ENCODE results near the gene CERS6.

The CERS6 gene

DNA sequence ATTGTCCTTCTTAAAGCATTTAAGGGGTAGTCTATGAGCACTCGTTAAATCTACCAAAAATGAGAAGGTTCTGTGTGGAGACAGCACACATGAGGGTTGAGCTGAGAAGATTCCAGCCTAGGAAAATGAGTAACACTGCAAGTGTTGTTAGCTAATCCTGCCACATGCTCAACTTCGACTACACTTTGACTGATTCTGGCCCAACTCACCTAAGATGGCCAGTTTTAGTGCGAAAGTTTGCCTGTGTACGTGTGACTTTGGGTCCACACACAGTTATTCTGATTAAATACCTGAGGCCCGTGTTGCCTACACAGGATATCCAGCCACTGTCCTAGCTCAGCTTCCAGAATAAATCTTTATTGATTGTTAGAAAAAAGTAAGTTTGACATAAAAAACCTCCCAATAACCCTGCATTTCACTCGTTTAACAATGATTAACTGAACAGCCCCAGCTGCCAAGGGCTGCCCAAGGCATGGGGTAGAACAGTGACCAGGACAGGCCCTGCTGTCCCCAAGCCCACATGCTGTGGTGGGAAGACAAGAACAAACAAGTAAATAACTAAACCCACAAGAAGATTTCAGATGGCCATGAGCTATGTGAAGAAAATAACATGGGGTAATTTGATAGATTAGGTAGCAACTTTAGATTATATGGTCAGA lies 14.7 kb upstream of the CERS6 start:
- no peak for DNase-seq (ENCODE audit: low read depth in 2 of 2)

DNA sequence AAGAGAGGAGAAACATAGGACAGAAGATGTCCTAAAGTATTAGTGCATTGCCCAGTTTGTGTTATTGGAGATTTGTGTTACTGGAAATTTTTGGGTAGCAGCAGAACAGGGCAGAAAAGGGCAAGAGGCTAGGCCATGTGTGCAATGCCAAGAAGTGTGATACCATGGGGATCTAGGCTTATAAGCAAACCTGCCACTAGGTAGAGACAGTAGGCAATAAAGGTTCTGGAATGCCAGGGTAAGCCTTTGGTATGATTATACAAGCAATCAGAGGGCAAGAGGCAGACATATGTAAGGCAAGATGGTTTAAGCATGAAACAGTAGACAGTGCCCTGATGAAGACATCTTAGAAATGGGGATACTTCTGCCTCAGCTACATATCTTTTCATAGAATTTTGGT lies 12.3 kb upstream of the CERS6 start:
- no peak for DNase-seq (ENCODE audit: low read depth in 2 of 2)

DNA sequence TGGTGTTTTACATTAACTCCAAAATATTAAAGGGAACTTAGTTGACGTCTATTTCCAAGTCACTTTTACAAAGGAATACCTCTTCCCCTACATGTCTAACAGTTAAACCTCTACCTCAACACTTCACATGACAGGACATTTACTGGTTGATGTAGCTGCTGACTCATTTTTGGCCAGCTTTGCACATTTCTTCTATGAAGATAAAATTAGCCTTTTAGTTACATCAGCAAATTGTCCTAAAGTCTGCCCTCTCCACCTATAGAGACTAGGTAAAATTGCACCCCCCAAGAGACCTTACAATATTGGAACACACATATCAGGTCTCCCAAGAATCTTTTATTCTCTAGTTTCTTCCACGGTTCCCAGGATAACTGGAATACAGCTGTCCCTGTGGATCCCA lies 10.1 kb upstream of the CERS6 start:
- no peak for DNase-seq (ENCODE audit: low read depth in 2 of 2)

DNA sequence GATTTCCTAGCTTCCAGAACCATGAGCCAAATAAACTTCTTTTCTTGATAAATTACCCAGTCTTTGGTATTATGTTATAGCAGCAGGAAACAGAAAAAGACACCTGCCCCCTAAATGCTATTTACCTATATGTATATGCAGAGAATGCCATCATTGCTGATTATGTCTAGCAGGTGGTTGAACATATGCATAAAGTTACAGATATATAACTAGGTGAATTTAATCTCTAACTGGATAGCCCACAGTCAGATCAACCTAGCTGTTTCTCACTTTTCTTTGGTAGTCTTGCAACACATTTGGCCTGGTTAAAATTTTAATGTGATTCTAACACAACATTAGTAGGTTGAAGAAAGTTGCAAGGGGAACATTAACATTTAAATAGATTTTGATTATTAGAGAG lies 7.1 kb upstream of the CERS6 start:
- DNase-seq (ENCODE audit: low read depth in 2 of 2): no peak

DNA sequence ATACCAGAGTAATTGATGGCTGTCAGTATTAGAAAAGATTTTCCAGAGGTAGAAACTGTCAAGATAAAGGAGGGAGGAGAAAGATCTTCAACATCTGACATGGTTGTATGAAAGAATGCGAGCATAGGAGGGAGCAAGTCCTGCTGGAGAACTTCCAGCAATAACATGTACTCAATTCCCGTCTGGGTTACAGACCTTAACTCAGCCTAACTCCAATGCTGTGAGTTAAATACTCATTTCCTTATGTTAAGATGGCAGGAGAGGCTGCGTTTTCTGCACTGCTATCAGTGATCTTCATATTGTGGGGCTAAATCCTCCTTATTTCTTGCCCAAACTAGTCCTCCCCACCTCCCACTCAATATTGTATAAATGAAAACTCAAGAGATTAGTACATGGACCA lies 6.7 kb upstream of the CERS6 start:
- no peak for DNase-seq (ENCODE audit: low read depth in 2 of 2)

DNA sequence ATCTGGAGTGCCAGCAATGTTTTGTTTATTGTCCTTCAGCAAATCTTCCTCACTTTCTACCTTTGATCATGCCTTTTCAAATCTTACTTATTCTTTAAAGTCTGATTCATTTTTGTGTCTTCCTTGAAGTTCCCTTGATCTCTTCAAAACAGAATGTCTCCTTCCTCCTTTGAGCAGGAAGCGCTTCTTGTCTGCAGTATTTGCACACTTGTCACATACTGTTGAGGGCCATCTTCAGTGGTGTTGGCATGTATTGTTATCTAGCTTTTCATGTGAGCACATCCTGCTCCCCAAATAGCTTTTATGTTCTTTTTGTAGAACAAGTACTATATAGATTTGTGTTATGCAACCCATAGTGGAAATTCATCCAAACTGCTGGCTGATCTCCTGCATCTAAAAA lies 5.9 kb upstream of the CERS6 start:
- no peak for DNase-seq (ENCODE audit: low read depth in 2 of 2)

DNA sequence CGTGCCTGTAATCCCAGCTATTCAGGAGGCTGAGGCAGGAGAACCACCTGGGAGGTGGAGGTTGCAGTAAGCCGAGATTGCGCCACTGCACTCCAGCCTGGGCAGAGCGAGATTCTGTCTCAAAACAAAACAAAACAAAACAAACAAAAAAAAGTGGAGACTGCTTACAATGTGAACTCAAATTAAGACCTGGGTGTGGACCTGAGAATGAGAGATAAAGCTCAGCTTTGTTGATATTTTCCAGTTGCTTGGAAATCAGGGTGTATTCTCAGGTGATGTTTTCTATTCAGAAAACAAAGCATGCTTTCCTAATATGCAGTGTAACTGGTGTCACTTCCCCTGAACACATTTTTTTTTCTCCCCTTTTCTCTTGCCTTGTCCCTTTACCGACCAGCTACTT lies 5.3 kb upstream of the CERS6 start:
- DNase-seq (ENCODE audit: low read depth in 2 of 2): no peak

DNA sequence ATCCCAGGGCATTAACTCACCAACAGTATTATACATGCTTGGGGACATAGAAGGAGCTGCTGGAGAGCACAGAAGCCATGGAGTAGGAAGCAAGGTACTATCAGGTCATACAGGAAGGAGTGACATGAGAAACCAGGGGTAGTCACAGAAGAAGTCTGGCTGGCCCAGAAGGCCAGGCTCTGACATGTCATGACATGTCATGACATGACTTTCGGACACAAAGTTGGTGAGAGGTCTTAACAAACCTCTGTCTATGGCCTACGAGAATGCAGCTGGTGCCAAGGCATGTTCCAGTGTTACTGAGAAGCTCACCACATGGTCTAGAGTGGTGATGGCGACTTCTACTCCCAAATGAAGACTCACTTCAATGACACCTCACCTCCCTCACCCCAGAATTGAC lies 3.3 kb upstream of the CERS6 start:
- no peak for DNase-seq (ENCODE audit: low read depth in 2 of 2)

DNA sequence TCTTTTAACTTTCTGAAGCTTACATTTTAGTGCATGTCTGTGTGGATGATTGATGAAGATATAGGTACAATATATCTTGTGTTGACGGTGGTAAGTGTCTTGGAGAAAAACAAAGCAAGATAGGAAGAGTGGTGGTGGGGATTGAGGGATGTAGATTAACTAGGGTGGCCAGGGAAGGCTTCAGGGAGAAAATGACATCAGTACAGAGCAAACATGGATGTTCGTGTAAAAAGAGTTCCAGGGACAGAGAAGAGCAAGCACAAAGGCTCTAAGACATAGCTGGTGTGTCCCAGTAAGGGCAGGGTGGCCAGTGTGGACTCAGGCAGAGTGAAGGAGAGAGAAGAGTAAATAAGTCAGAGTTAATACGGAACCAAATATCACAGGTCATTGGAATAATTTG lies 2.7 kb upstream of the CERS6 start:
- DNase-seq (ENCODE audit: low read depth in 2 of 2): no peak

DNA sequence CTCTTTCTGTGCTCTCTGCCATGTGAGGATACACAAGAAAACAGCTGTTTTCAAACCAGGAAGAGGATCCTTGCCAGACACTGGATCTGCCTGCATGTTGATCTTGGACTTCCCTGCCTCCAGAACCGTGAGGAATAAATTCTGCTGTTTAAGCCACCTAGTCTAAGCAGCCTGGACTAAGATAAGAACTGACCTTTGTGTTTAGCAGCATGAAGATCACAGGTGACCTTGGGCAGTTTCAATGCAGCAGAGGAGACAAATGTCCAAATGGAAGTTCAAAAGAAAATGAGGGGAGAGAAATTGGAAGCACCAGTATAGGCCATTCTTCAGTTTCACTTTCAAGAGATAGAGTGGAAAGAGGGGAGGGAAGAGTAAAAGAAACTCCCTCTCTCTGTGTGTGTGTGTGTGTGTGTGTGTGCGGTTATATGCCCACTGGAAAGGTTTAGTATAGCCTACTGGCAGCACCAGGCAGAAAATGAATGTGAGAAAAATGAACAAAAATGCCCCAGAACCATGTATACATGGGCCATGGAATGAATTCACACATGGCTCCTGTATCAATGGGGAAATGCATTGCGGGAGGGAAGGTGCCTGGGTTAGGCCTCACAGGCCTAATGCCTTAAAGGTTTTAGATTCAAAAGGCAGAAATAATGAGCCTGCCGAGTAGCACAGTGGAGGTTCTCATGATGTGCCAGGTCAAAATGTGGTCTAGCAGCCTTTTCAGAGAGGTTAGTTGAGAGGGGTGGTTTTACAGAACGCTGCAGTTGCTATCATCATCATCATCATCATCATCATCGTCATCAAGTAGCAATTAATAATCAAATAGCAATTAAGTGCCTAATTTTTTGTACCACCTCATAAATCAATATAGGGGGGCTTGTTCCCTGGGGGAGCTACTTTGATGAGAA lies 1.1 kb upstream of the CERS6 start:
- DNase-seq (ENCODE audit: low read depth in 2 of 2): no peak

DNA sequence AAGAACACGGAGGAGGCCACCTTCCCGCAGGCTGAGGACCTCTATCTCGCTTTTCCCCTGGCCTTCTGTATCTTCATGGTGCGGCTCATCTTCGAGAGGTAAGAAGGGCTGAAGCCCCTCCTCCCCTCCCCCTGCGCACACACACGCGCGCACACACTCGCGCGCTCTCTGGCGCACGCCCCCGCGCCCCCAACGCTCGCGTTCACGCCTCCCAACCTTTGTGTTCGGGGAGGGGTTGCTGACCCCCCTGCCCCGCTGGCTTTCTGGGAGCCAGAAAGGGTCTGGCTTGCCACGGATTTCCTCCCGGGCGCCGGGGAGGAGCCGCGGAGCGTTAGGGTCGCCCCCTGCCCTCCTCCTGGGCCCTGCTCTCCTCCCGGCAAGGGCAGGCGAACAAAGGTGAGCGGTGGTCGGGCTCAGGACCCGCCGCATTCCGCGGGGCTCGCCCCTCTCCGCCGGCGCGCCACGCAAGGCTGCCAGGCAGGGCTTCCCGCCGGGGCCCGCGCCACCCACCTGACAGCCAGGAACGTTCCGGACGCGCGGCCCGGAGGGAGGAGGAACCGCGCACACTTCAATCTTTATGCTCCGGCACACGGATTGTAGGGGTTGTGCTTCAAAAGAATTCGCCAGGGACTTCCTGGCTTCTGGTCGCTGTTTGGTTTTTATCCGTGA lies 583 bp downstream of the CERS6 start:
- peak in 1 of 2 experiments; percentile 4 for DNase-seq (ENCODE audit: low read depth in 2 of 2)

DNA sequence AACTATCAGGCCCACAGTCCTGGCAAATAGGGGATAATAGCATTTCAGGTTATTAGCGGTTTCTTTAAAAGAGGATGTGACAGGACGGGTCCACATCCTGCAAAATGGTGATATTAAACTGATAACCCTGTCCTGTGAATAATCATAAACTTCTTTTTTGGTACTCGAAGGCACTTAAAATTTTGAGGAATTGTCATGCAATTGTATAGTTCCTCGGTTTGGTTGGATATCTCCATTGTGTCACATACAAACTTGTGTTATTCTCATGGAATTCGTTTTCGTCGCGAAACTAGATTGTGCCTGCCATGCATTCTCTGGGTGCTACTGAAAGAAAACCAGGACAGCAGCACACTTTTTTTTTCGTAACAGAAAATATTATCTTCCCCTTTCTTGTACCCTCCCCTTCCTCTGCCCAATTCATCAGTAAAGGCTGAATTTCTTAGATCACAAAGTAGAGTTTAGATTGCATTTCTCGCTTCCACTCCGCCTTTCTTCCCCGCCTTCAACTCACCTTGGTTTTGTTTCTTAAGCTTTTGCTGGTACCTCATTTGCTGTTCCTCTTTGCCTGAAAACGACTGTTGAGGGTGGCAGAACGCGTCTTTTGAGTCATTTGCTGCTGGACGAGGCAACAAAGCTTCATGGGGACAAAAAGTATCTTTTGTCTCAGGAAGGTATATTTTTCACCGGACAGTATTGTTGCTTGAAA lies 1.3 kb downstream of the CERS6 start:
- no peak for DNase-seq (ENCODE audit: low read depth in 2 of 2)

DNA sequence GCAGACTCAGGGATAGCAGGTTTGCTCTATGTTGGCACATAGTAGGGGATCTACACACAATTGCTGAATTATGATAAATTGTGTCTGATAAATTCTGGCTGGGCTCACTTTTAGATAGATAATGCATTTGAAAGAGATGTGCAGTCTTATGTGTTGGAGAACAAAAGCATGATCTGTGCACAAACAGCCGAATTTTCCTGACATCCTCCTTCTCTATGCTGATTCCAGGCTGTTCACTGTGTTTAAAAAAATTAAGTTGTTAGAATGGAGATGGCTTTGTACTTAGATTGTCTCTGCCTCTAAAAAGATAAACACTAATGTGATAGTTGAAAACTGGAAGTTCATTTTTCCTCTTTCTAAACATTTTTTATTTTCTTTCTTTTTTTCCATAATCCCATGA lies 2.1 kb downstream of the CERS6 start:
- no peak for DNase-seq (ENCODE audit: low read depth in 2 of 2)

DNA sequence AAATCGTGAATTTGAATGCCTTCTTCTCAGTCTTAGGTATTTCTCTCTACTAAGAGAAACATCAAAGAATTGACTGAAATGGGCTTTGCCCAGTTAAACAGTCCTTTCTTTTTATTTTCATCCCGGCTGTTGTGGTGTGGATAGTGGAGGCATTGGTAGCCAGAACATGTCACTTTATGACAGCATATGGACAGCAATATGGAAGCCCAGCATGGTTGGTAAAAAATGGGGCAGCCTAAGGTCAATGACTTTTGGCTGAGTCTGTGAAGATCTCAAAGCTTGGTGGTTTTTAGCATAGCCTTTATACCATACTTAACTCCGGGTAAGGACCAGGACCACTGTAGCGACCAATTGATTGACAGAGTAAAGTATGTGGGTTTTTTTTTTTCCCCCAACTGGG lies 3.2 kb downstream of the CERS6 start:
- no peak for DNase-seq (ENCODE audit: low read depth in 2 of 2)

DNA sequence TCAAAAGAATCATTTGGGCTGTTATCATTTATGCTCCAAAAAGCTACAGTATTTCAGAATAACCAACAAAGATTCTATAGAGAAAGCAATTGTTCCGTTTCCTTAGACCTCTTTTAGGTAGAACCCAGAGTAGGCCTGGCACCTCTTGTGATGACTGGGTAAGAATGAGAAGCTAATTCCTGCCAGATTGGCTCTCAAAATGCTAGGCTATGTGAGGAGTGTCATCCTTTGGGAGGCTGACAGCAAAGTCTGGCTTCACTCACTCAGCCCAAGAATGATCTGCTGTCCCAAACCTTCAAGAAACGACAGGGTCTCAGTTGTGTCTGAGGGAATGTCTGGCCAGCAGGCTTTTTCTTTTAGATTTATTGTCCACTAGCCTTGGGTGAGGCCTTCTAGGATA lies 4.5 kb downstream of the CERS6 start:
- DNase-seq (ENCODE audit: low read depth in 2 of 2): no peak

DNA sequence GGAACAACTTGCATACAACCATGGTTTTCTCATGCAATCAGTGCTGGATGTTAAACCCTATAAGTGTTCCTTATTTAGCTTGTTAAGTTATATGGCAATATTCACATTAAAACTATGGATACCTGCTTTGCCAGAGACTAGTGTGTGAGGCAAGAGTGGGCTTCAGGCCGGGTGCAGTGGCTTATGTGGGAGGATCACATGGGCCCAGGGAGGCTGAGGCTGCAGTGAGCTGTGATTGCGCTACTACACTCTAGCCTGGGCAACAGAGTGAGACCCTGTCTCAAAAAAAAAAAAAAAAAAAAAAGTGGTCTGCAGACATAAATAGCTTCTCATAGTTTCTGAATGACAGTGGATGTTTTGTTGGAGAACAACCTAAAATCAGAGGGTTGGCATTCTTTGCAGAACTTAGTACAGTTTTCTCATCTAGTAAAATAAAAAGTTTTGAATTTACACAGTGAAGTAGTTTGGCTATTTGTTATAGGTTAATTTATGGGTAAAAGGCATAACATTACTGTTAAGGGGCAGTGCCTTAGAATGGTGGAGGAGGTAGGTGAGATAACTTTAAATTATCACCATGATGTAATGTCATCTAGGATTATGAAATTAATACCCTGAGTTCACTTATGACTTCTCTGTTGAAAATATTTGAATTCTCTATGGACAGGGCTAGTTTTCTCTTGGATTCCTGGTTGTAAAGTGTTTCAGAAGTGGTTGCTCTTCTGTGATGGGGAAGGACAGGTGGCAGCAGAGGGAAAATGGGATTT lies 5.3 kb downstream of the CERS6 start:
- no peak for DNase-seq (ENCODE audit: low read depth in 2 of 2)

DNA sequence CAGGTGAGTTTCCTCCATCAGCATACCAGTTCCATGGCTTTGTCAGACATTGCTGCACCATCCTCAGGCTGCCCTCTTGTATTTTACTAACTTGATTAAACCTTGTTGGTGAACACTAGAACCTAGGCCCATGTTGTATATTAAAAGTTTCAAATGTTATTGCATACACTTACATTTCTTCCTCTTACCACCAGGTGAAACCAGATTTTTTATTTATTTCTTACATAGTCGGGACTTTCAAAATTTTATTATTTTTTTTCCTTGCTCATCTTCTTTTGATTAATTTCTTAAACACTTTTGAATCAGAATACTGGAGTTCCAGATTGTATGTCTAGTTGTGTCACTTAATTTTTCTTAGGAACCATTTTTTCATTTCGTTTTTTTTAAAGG lies 5.9 kb downstream of the CERS6 start:
- no peak for DNase-seq (ENCODE audit: low read depth in 2 of 2)

DNA sequence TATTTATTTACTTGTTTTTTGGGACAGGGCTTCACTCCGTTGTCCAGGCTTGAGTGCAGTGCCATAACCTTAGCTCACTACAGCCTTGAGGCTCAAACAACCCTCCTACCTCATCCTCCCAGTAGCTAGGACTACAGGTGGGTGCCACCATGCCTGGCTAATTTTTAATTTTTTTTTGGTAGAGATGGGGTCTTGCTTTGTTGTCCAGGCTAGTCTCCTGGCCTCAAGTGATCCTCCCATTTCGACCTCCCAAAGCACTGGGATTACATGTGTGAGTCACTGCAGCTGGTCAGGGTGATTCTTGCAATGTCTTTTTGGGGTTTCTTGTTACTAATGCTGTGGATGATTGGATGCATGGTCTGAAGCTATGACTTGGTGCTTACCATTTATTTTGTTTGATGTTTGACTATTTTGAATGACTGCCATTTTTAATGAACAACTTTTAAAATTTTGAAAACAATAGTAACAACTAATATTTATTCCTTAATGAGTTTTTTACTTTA lies 6.5 kb downstream of the CERS6 start:
- no peak for DNase-seq (ENCODE audit: low read depth in 2 of 2)

DNA sequence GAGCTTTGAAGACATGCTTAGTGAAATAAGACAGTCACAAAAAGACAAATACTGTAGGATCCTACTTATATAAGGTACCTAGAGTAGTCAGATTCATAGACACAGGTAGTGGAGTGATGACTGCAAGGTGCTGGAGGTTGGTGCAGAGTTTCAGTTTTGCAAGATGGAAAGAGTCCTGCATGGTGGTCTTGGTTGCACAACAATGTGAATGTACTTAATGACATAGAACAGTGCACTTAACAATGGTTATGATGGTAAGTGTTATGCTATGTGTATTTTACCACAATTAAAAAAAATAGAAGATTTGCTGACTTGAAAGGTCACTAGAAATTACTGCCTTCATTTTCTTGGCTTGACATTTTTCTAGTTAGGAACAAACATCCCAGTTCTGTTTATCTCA lies 9.5 kb downstream of the CERS6 start:
- DNase-seq (ENCODE audit: low read depth in 2 of 2): no peak

DNA sequence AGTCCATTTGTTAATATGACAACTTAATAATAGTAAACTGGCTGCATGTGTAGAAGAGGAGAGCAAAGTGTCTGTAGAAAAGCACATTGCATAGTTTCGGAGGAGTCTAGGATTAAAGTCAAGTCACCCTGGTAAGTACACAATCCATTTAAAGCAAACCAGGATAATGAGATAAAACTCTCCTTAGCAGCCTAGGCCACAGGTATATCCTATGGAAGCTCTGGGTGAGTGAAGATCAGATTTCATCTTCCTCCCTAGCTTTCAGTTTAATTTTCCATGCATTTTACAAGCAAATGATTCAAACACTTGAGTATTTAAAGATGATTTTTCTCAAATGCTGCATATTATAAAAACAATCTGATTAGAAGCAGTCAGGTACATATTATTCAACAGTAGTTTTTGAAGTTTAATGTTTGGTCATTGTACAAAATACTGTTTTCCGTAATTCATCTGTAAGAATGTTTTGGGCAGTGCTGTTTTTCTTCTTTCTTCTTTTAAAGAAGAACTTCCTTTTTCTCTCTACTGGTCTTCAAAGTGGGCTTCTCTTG lies 10.2 kb downstream of the CERS6 start:
- DNase-seq (ENCODE audit: low read depth in 2 of 2): no peak
